Measurements from ENCODE around the gene EPHA7.

EPHA7 gene

GRCh38 chr6:93319304-93319703 is 100.1 kb downstream of the EPHA7 start:
- no peak for DNase-seq

- no peak for DNase-seq
Observed at GRCh38 chr6:93318121-93318520, 101.2 kb downstream of the EPHA7 start.

- DNase-seq, result no peak
Observed at GRCh38 chr6:93317592-93317991, 101.8 kb downstream of the EPHA7 start.

- no peak for DNase-seq
Observed at GRCh38 chr6:93307505-93308409, 111.6 kb downstream of the EPHA7 start.

GRCh38 chr6:93305088-93305487 is 114.3 kb downstream of the EPHA7 start:
- DNase-seq, result no peak

GRCh38 chr6:93304505-93304904 is 114.9 kb downstream of the EPHA7 start:
- DNase-seq, result no peak

GRCh38 chr6:93300661-93301060 is 118.7 kb downstream of the EPHA7 start:
- no peak for DNase-seq

GRCh38 chr6:93299622-93300021 is 119.7 kb downstream of the EPHA7 start:
- no peak for DNase-seq

- DNase-seq, result no peak
Observed at GRCh38 chr6:93295631-93296030, 123.7 kb downstream of the EPHA7 start.

GRCh38 chr6:93294879-93295278 is 124.5 kb downstream of the EPHA7 start:
- no peak for DNase-seq

GRCh38 chr6:93293872-93294271 is 125.5 kb downstream of the EPHA7 start:
- DNase-seq, result no peak

- no peak for DNase-seq
Observed at GRCh38 chr6:93293460-93293859, 125.9 kb downstream of the EPHA7 start.

GRCh38 chr6:93282521-93283031 is 136.8 kb downstream of the EPHA7 start:
- DNase-seq, result no peak

- no peak for DNase-seq
Observed at GRCh38 chr6:93278241-93278640, 141.1 kb downstream of the EPHA7 start.

- DNase-seq, result no peak
Observed at GRCh38 chr6:93272896-93273295, 146.5 kb downstream of the EPHA7 start.

GRCh38 chr6:93272211-93272610 is 147.1 kb downstream of the EPHA7 start:
- no peak for DNase-seq

- DNase-seq, result no peak
Observed at GRCh38 chr6:93266116-93266817, 153.1 kb downstream of the EPHA7 start.

- no peak for DNase-seq
Observed at GRCh38 chr6:93260881-93261280, 158.5 kb downstream of the EPHA7 start.

- no peak for DNase-seq
Observed at GRCh38 chr6:93259332-93259731, 160.0 kb downstream of the EPHA7 start.

GRCh38 chr6:93252930-93253329 is 166.4 kb downstream of the EPHA7 start:
- no peak for DNase-seq

- no peak for DNase-seq
Observed at GRCh38 chr6:93248631-93249030, 170.7 kb downstream of the EPHA7 start.

- DNase-seq, result no peak
Observed at GRCh38 chr6:93243231-93243778, 176.1 kb downstream of the EPHA7 start.

GRCh38 chr6:93242049-93242448 is 177.3 kb downstream of the EPHA7 start:
- no peak for DNase-seq

GRCh38 chr6:93238632-93239031 is 180.7 kb downstream of the EPHA7 start:
- DNase-seq, result no peak
